B cell (primary cell): ENCODE results near the gene LEMD2. TPM values are rescaled to one million over a fixed set of nuclear protein-coding genes. Genes with fewer than 3 reads are reported as not detected.

Source experiments
- ATAC-seq: fragments of 200-7000 bp; cut with Tn5 transposase; one replicate; pipeline ENCODE4 v1.10.0; 2021; ENCODE audit warnings: low read depth, mild to moderate bottlenecking, moderate number of reproducible peaks, moderate library complexity
- CTCF ChIA-PET: fragments of 350-600 bp; sonication (Branson Sonifier 250); formaldehyde crosslinking; loops from one replicate; lab custom pipeline; 2021; ENCODE audit warnings: antibody characterized with exemption, inconsistent platforms; lab: Charles Lee
- POLR2A ChIA-PET: fragments of 350-600 bp; sonication (Branson Sonifier 250); formaldehyde crosslinking; loops from one replicate; lab custom pipeline; 2021; ENCODE audit warnings: antibody characterized with exemption; lab: Charles Lee
- DNase-seq: peaks from one replicate; pipeline ENCODE4 v3.0.0; 2013
- H2AFZ ChIP-seq: 2 replicates; pipeline ENCODE4 v1.6.1; 2012; ENCODE audit warnings: mild to moderate bottlenecking, low read depth, low read length; ENCODE audit not compliant: insufficient read depth, poor library complexity, severe bottlenecking
- H3K27ac ChIP-seq, 2 donors: 1 replicate in 1 of 2; 2 replicates in 1 of 2; pipeline ENCODE4 v1.5.1; 2012 to 2013; ENCODE audit warnings: low read length in 2 of 2, mild to moderate bottlenecking in 2 of 2, moderate library complexity in 1 of 2
- H3K27me3 ChIP-seq, 4 experiments: fragments of 200-600 bp in 1 of 4; sonication (generic) in 1 of 4; replicated peaks in 1 of 4; 1 replicate in 2 of 4; 2 replicates in 2 of 4; pipeline versions ENCODE4 v1.6.1 to v1.7.0; 2013 to 2016; ENCODE audit warnings: low read length in 3 of 4, mild to moderate bottlenecking in 2 of 4, mixed read lengths in 1 of 4, moderate library complexity in 1 of 4; ENCODE audit not compliant: insufficient read depth in 4 of 4, control insufficient read depth in 3 of 4; ENCODE audit errors: control extremely low read depth in 1 of 4
- H3K36me3 ChIP-seq, 2 experiments: replicated peaks in 1 of 2; 1 replicate in 1 of 2; 2 replicates in 1 of 2; pipeline versions ENCODE4 v1.6.1 to v1.7.1; 2013; ENCODE audit warnings: low read length in 1 of 2; ENCODE audit not compliant: insufficient read depth in 2 of 2, control insufficient read depth in 1 of 2; ENCODE audit errors: control extremely low read depth in 1 of 2, extremely low read depth in 1 of 2
- H3K4me1 ChIP-seq, 2 donors: fragments of 200-600 bp in 1 of 2; sonication (generic) in 1 of 2; 1 replicate in 1 of 2; 2 replicates in 1 of 2; pipeline versions ENCODE4 v1.5.1 to v1.6.1; 2013 to 2017; ENCODE audit warnings: low read length in 2 of 2; ENCODE audit not compliant: control insufficient read depth in 2 of 2, insufficient read depth in 2 of 2
- H3K4me2 ChIP-seq: replicated peaks from 2 replicates; pipeline ENCODE3; 2012; ENCODE audit warnings: mild to moderate bottlenecking, low read depth, low read length; ENCODE audit not compliant: poor library complexity, severe bottlenecking
- H3K4me3 ChIP-seq, 5 experiments: fragments of 200-600 bp in 1 of 5; sonication (generic) in 1 of 5; 1 replicate in 3 of 5; 2 replicates in 2 of 5; pipeline versions ENCODE4 v1.5.1 to v1.7.0; 2011 to 2016; ENCODE audit warnings: low read length in 4 of 5, mild to moderate bottlenecking in 4 of 5, low read depth in 2 of 5, control low read depth in 1 of 5, moderate library complexity in 1 of 5; ENCODE audit not compliant: insufficient read depth in 1 of 5; ENCODE audit errors: control extremely low read depth in 1 of 5, extremely low read depth in 1 of 5
- H3K79me2 ChIP-seq: fragments of 200-600 bp; sonication (generic); one replicate; pipeline ENCODE4 v1.6.0; 2016; ENCODE audit warnings: low read length; ENCODE audit not compliant: control insufficient read depth, insufficient read depth
- H3K9ac ChIP-seq: fragments of 200-600 bp; sonication (generic); 2 replicates; pipeline ENCODE4 v1.6.1; 2017; ENCODE audit warnings: mild to moderate bottlenecking, low read length, moderate library complexity
- H3K9me3 ChIP-seq, 3 donors: one replicate each; pipeline versions ENCODE4 v1.6.1 to v1.7.1; 2013; ENCODE audit warnings: low read length in 2 of 3; ENCODE audit not compliant: control insufficient read depth in 2 of 3, insufficient read depth in 1 of 3; ENCODE audit errors: control extremely low read depth in 1 of 3
- H4K20me1 ChIP-seq: 2 replicates; pipeline ENCODE4 v1.6.0; 2012; ENCODE audit warnings: mild to moderate bottlenecking, low read length; ENCODE audit not compliant: insufficient read depth, control insufficient read depth, poor library complexity, severe bottlenecking
- H3K27ac Mint-ChIP-seq: one replicate; pipeline ENCODE4 v1.8.0; 2021; ENCODE audit warnings: mixed read lengths
- H3K27me3 Mint-ChIP-seq: one replicate; pipeline ENCODE4 v1.8.0; 2021; ENCODE audit warnings: mixed read lengths
- H3K4me1 Mint-ChIP-seq: one replicate; pipeline ENCODE4 v1.8.0; 2021; ENCODE audit warnings: mixed read lengths
- H3K4me3 Mint-ChIP-seq: one replicate; pipeline ENCODE4 v1.8.0; 2021; ENCODE audit warnings: mixed read lengths
- H3K9me3 Mint-ChIP-seq: one replicate; pipeline ENCODE4 v1.8.0; 2022; ENCODE audit warnings: mixed read lengths; ENCODE audit not compliant: insufficient read depth
- CTCF ChIP-seq: fragments of 200-600 bp; IDR thresholded peaks from one replicate; pipeline ENCODE4 v1.8.0; 2022; ENCODE audit warnings: antibody characterized with exemption, mild to moderate bottlenecking
- EZH2 ChIP-seq: IDR thresholded peaks from 2 replicates; pipeline ENCODE4 v1.6.1; 2012; ENCODE audit warnings: borderline replicate concordance, low read depth, mild to moderate bottlenecking, moderate library complexity, low read length; ENCODE audit not compliant: insufficient read depth, poor library complexity, severe bottlenecking
- WGBS: methylation state at CpG from one replicate; pipeline ENCODE4 v1.1.5; 2013; ENCODE audit warnings: missing lambda C conversion rate; ENCODE audit not compliant: insufficient coverage; 5-methylcytosine and 5-hydroxymethylcytosine counted together
- intact Hi-C: fragments of 100-400 bp; cut with micrococcal nuclease; formaldehyde crosslinking; loops from one replicate; pipeline ENCODE4 v1.10.0; 2022
- polyA plus RNA-seq: library from polyadenylated mRNA; depleted of rRNA; stranded (reverse); fragments of >200 nt; gene quantifications from 2 replicates; pipeline ENCODE4 v1.2.3, GENCODE V29; 2012
- total RNA-seq, 2 donors: library from RNA; stranded (reverse); fragments of 120-200 nt in 1 of 2; gene quantifications; 1 replicate in 1 of 2; 2 replicates in 1 of 2; pipeline versions ENCODE4 v1.2.3 to v1.2.4, GENCODE V29; 2013 to 2022

LEMD2 gene
- total and polyA plus RNA-seq, 2 donors (not counting 1 experiment from before 2014, with no cell fraction given), result 58.7 to 113 TPM

GRCh38 chr6:33783781-33784520, 5.0 kb downstream of the LEMD2 start:
- Mint-ChIP-seq H3K4me1 (peaks cover 41% of the 10 kb centered on the region), H3K4me3 (no peak overlapping the region), H3K27me3 (no peaks in the 10 kb centered on the region), H3K27ac (no peak overlapping the region), H3K9me3 (no peaks in the 10 kb centered on the region)
- Histone ChIP-seq H3K4me3 (no peak overlapping the region), H4K20me1 (peaks cover 88% of the 10 kb centered on the region), H3K9ac (no peak overlapping the region), H3K79me2 (peaks cover 79% of the 10 kb centered on the region), H3K36me3 (peaks cover 2 to 64% of the 10 kb centered on the region in 2 experiments), H3K4me2 (no peak overlapping the region), H3K4me1 (peaks cover 30 to 32% of the 10 kb centered on the region in 2 donors), H2AFZ (no peak overlapping the region), H3K9me3 (no peaks in the 10 kb centered on the region), H3K27ac (no peak overlapping the region), H3K27me3 (no peaks in the 10 kb centered on the region)
- ATAC-seq (no peak), DNase-seq (no peak)
- CTCF ChIA-PET, result interaction anchor here (5.6 kb wide), 1 partner anchor 13 kb away, joined by 48 read pairs; no protein-coding TSS in a partner anchor
- intact Hi-C loops, result no loop called here
- WGBS, result 100% methylated on average over 8 of the region's 10 CpGs
- no peak for TF ChIP-seq EZH2
- TF ChIP-seq CTCF, result no peak
- POLR2A ChIA-PET, result no interaction called here

GRCh38 chr6:33782561-33782960, 6.4 kb downstream of the LEMD2 start:
- ChIA-PET POLR2A (no interaction called here), CTCF (interaction anchor here (1.2 to 4.5 kb wide), 2 partner anchors 11 to 23 kb away, joined by 3 to 34 read pairs; no protein-coding TSS in a partner anchor)
- DNase-seq, result no peak
- H3K36me3 ChIP-seq, result peaks cover 2 to 77% of the 10 kb centered on the region in 2 experiments
- H4K20me1 ChIP-seq, result peaks cover 97% of the 10 kb centered on the region
- H3K27me3 Mint-ChIP-seq, result no peaks in the 10 kb centered on the region
- no peaks in the 10 kb centered on the region for H3K9me3 Mint-ChIP-seq
- TF ChIP-seq CTCF, result no peak
- TF ChIP-seq EZH2, result no peak
- no peak overlapping the region for H3K4me3 Mint-ChIP-seq
- peaks cover 36% of the 10 kb centered on the region for H3K4me1 Mint-ChIP-seq
- ATAC-seq, result no peak
- peaks cover 73% of the 10 kb centered on the region for H3K79me2 ChIP-seq
- no peak overlapping the region for H3K27ac Mint-ChIP-seq
- H2AFZ ChIP-seq, result no peak overlapping the region
- no peak overlapping the region for H3K4me3 ChIP-seq
- H3K27me3 ChIP-seq, result no peaks in the 10 kb centered on the region
- intact Hi-C loops, result no loop called here
- no peak overlapping the region for H3K27ac ChIP-seq
- 100% methylated on average over 4 of the region's 5 CpGs for WGBS
- no peak overlapping the region for H3K9ac ChIP-seq
- H3K4me2 ChIP-seq, result no peak overlapping the region
- peaks cover 26% of the 10 kb centered on the region in 2 donors for H3K4me1 ChIP-seq
- no peaks in the 10 kb centered on the region for H3K9me3 ChIP-seq
